Measurements from ENCODE around the gene TM2D3.

DNA sequence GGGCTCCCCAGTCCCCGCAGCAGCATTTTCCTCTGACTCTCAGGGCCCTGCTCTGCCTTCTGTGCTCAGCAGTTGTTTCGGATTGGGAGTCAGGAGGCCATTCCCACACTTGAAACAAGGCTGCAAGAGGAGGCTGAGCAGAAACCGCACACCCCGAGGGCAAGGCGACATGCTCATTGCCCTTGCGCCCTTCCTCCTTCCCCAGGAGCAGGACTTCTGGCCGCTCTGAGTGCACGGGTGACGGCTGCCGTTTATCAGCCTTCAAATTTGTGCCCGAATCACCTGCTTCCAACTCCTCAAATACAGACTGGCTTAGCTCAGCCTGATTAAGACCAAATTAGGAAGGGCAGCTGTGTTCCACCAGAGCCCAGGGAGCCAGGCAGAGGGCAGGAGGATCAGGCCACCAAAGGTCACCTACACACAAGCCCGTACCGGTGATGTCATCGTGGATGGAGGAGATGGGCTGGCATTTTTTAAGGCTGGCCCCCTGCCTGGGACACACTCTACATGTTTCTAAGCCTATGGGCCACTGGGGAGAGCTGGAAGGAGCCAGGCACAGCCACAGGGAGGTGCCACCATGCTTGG lies 38.1 kb downstream of the TM2D3 start:
- TF ChIP-seq GABPA (IDR thresholded peaks at IDR 0.05; ENCODE audit: low read depth) = no peak
- TF ChIP-seq, protein P1, sequence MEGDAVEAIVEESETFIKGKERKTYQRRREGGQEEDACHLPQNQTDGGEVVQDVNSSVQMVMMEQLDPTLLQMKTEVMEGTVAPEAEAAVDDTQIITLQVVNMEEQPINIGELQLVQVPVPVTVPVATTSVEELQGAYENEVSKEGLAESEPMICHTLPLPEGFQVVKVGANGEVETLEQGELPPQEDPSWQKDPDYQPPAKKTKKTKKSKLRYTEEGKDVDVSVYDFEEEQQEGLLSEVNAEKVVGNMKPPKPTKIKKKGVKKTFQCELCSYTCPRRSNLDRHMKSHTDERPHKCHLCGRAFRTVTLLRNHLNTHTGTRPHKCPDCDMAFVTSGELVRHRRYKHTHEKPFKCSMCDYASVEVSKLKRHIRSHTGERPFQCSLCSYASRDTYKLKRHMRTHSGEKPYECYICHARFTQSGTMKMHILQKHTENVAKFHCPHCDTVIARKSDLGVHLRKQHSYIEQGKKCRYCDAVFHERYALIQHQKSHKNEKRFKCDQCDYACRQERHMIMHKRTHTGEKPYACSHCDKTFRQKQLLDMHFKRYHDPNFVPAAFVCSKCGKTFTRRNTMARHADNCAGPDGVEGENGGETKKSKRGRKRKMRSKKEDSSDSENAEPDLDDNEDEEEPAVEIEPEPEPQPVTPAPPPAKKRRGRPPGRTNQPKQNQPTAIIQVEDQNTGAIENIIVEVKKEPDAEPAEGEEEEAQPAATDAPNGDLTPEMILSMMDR (IDR thresholded peaks at IDR 0.05 in 2 of 3, conservative IDR thresholded peaks at IDR 0.05 in 1 of 3; ENCODE audit: control insufficient read depth in 2 of 3, extremely low read depth in 1 of 3, insufficient read depth in 1 of 3, low read depth in 3 of 3, low read length in 3 of 3) = no peak
- no peak for TF ChIP-seq MYC (IDR thresholded peaks at IDR 0.05; ENCODE audit: insufficient read depth, insufficient read length, insufficient replicate concordance, low read length, severe bottlenecking)
